Common myeloid progenitor, CD34-positive (primary cell): ENCODE results near the gene SLC22A7. TPM values are rescaled to one million over a fixed set of nuclear protein-coding genes. Genes with fewer than 3 reads are reported as not detected.

ENCODE experiments used
- CTCF ChIA-PET: fragments of 350-600 bp; sonication (Branson Sonifier 250); formaldehyde crosslinking; loops from one replicate; lab custom pipeline; 2021; ENCODE audit warnings: antibody characterized with exemption; lab: Charles Lee
- POLR2A ChIA-PET: fragments of 350-600 bp; sonication (Branson Sonifier 250); formaldehyde crosslinking; loops from one replicate; lab custom pipeline; 2021; ENCODE audit warnings: antibody characterized with exemption; lab: Charles Lee
- DNase-seq, 3 donors: peaks; one replicate each; pipeline versions ENCODE4 v3.0.0 to v3.0.0-alpha.2; 2013
- H3K27ac ChIP-seq, 2 experiments: 1 replicate in 1 of 2; 2 replicates in 1 of 2; pipeline ENCODE4 v1.7.0; 2013; ENCODE audit warnings: inconsistent platforms in 2 of 2, low read length in 2 of 2, mild to moderate bottlenecking in 2 of 2, low read depth in 1 of 2, moderate library complexity in 1 of 2; ENCODE audit not compliant: severe bottlenecking in 2 of 2, insufficient read depth in 1 of 2, poor library complexity in 1 of 2
- H3K27me3 ChIP-seq, 5 experiments: replicated peaks in 2 of 5; 1 replicate in 3 of 5; 2 replicates in 2 of 5; pipeline versions ENCODE4 v1.6.1 to v1.7.0; 2013; ENCODE audit warnings: low read length in 4 of 5, mild to moderate bottlenecking in 2 of 5, moderate library complexity in 2 of 5, inconsistent platforms in 1 of 5; ENCODE audit not compliant: insufficient read depth in 5 of 5, control insufficient read depth in 4 of 5
- H3K36me3 ChIP-seq, 4 experiments: 1 replicate in 2 of 4; 2 replicates in 2 of 4; pipeline versions ENCODE4 v1.6.1 to v1.7.0; 2013; ENCODE audit warnings: low read length in 3 of 4, control low read depth in 1 of 4, mild to moderate bottlenecking in 1 of 4; ENCODE audit not compliant: control insufficient read depth in 4 of 4, insufficient read depth in 4 of 4
- H3K4me1 ChIP-seq, 4 experiments: 1 replicate in 3 of 4; 2 replicates in 1 of 4; pipeline versions ENCODE4 v1.6.1 to v1.7.1; 2013; ENCODE audit warnings: low read length in 3 of 4, mild to moderate bottlenecking in 3 of 4, control low read depth in 1 of 4, inconsistent platforms in 1 of 4, moderate library complexity in 1 of 4; ENCODE audit not compliant: control insufficient read depth in 4 of 4, insufficient read depth in 4 of 4; ENCODE audit errors: control extremely low read depth in 1 of 4
- H3K4me3 ChIP-seq, 7 experiments: 1 replicate in 4 of 7; 2 replicates in 3 of 7; pipeline versions ENCODE4 v1.5.1 to v1.7.0; 2013; ENCODE audit warnings: mild to moderate bottlenecking in 7 of 7, low read length in 6 of 7, moderate library complexity in 6 of 7, inconsistent platforms in 2 of 7, low read depth in 2 of 7, control low read depth in 1 of 7; ENCODE audit not compliant: insufficient read depth in 4 of 7, control insufficient read depth in 1 of 7; ENCODE audit errors: extremely low read depth in 1 of 7
- H3K9me3 ChIP-seq, 5 experiments: 1 replicate in 4 of 5; 2 replicates in 1 of 5; pipeline versions ENCODE4 v1.6.1 to v1.7.1; 2013; ENCODE audit warnings: low read length in 4 of 5, mild to moderate bottlenecking in 2 of 5, inconsistent platforms in 1 of 5, low read depth in 1 of 5, moderate library complexity in 1 of 5; ENCODE audit not compliant: control insufficient read depth in 4 of 5, insufficient read depth in 2 of 5; ENCODE audit errors: control extremely low read depth in 1 of 5
- WGBS: methylation state at CpG from one replicate; pipeline ENCODE4 v1.1.5; 2013; ENCODE audit not compliant: insufficient coverage; 5-methylcytosine and 5-hydroxymethylcytosine counted together
- polyA plus RNA-seq: library from polyadenylated mRNA; unstranded; fragments of 120-200 nt; gene quantifications from one replicate; pipeline ENCODE4 v1.2.1, GENCODE V29; 2013

The SLC22A7 gene
- polyA plus RNA-seq = not detected

GRCh38 chr6:43297644-43298564, at the start of gene SLC22A7:
TSS of gene SLC22A7 (plus strand) at chr6:43298260. CDS start at chr6:43298359, 99 bp downstream.
- H3K27me3 ChIP-seq = peaks cover 0 to 14% (median 2%) of the 10 kb centered on the region in 5 experiments
- no peaks in the 10 kb centered on the region for H3K9me3 ChIP-seq
- no peak within 1 kb of the TSS for H3K27ac ChIP-seq
- no peaks in the 10 kb centered on the region for H3K4me1 ChIP-seq
- 83% methylated on average over 9 of the region's 10 CpGs for WGBS
- H3K36me3 ChIP-seq = no peaks in the 10 kb centered on the region
- POLR2A ChIA-PET = interaction anchor here (0.6 kb wide), 1 partner anchor 157 kb away, joined by 3 read pairs; the partner anchor contains the start of gene DLK2
- DNase-seq = no peak
- H3K4me3 ChIP-seq = no peak within 1 kb of the TSS
- CTCF ChIA-PET = interaction anchor here (0.5 to 2.4 kb wide), 6 partner anchors 9 to 1364 kb away, joined by 3 to 13 read pairs (median 5); partner anchors contain the start of gene CRIP3

- DNase-seq = no peak
- H3K36me3 ChIP-seq = no peaks in the 10 kb centered on the region
- H3K27me3 ChIP-seq = peaks cover 0 to 61% (median 30%) of the 10 kb centered on the region in 5 experiments
- H3K4me3 ChIP-seq = no peak overlapping the region
- no peak overlapping the region for H3K27ac ChIP-seq
- ChIA-PET POLR2A (no interaction called here), CTCF (interaction anchor here (1.3 kb wide), 1 partner anchor 38 kb away, joined by 3 read pairs; no protein-coding TSS in a partner anchor)
- H3K4me1 ChIP-seq = peaks cover 2 to 22% (median 15%) of the 10 kb centered on the region in 4 experiments
- no peaks in the 10 kb centered on the region for H3K9me3 ChIP-seq
These were observed 49.3 kb upstream of the SLC22A7 start for GRCh38 chr6:43248791-43249190.

GRCh38 chr6:43250992-43251373, 47.1 kb upstream of the SLC22A7 start:
- ChIA-PET CTCF (interaction anchor here (1.0 to 2.4 kb wide), 4 partner anchors 10 to 30 kb away, joined by 3 to 13 read pairs (median 5); partner anchors contain the start of gene DNPH1), POLR2A (no interaction called here)
- no peak overlapping the region for H3K27ac ChIP-seq
- WGBS = 0% methylated on average over 2 of the region's 8 CpGs
- H3K4me1 ChIP-seq = peaks cover 0 to 20% (median 12%) of the 10 kb centered on the region in 4 experiments
- no peak for DNase-seq
- H3K4me3 ChIP-seq = no peak overlapping the region
- no peaks in the 10 kb centered on the region for H3K9me3 ChIP-seq
- no peaks in the 10 kb centered on the region for H3K36me3 ChIP-seq
- peaks cover 0 to 39% (median 20%) of the 10 kb centered on the region in 5 experiments for H3K27me3 ChIP-seq

- ChIA-PET POLR2A (no interaction called here), CTCF (interaction anchor here (0.6 to 1.7 kb wide), 5 partner anchors 25 to 203 kb away, joined by 3 to 5 read pairs (median 4); partner anchors contain the start of genes CRIP3 and DNPH1)
- no peak for DNase-seq
- H3K36me3 ChIP-seq = no peaks in the 10 kb centered on the region
- no peak overlapping the region for H3K4me3 ChIP-seq
- no peaks in the 10 kb centered on the region for H3K9me3 ChIP-seq
- no peak overlapping the region for H3K27ac ChIP-seq
- H3K27me3 ChIP-seq = peaks cover 0 to 36% (median 17%) of the 10 kb centered on the region in 5 experiments
- peaks cover 0 to 4% (median 0%) of the 10 kb centered on the region in 4 experiments for H3K4me1 ChIP-seq
- 97% methylated on average over 10 of the region's 11 CpGs for WGBS
These were observed 44.7 kb upstream of the SLC22A7 start for GRCh38 chr6:43253401-43253800.

GRCh38 chr6:43254138-43254817, 43.8 kb upstream of the SLC22A7 start:
- ChIA-PET POLR2A (no interaction called here), CTCF (interaction anchor here (1.5 to 1.7 kb wide), 3 partner anchors 25 to 53 kb away, joined by 4 to 5 read pairs (median 4); partner anchors contain the start of gene DNPH1)
- no peak for DNase-seq
- Histone ChIP-seq H3K27ac (no peak overlapping the region), H3K27me3 (peaks cover 0 to 36% (median 17%) of the 10 kb centered on the region in 5 experiments), H3K4me3 (no peak overlapping the region), H3K9me3 (no peaks in the 10 kb centered on the region), H3K4me1 (peaks cover 0 to 4% (median 0%) of the 10 kb centered on the region in 4 experiments), H3K36me3 (no peaks in the 10 kb centered on the region)
- 98% methylated on average over 15 of the region's 15 CpGs for WGBS

- peaks cover 0 to 36% (median 17%) of the 10 kb centered on the region in 5 experiments for H3K27me3 ChIP-seq
- no peak for DNase-seq
- H3K4me1 ChIP-seq = peaks cover 0 to 4% (median 0%) of the 10 kb centered on the region in 4 experiments
- H3K4me3 ChIP-seq = no peak overlapping the region
- no peaks in the 10 kb centered on the region for H3K9me3 ChIP-seq
- no peak overlapping the region for H3K27ac ChIP-seq
- ChIA-PET POLR2A (no interaction called here), CTCF (interaction anchor here (1.7 kb wide), 1 partner anchor 26 kb away, joined by 4 read pairs; the partner anchor contains the start of gene DNPH1)
- H3K36me3 ChIP-seq = no peaks in the 10 kb centered on the region
- WGBS = 96% methylated on average over 9 of the region's 11 CpGs
These were observed 43.2 kb upstream of the SLC22A7 start for GRCh38 chr6:43254846-43255245.
